D721Med (cell line): ENCODE data around the gene GMPR2.

Experiments
- DNase-seq: peaks from one replicate; pipeline ENCODE4 v3.0.0; 2011; ENCODE audit warnings: low spot score; ENCODE audit not compliant: insufficient read length
- FAIRE-seq: peaks from 2 replicates; lab custom pipeline; 2011; peaks lifted over from hg19 to GRCh38; lab: Jason Lieb, UNC
- CTCF ChIP-seq: IDR thresholded peaks from 2 replicates; pipeline ENCODE4 v1.5.1; 2012; ENCODE audit warnings: mild to moderate bottlenecking, control low read depth; ENCODE audit not compliant: insufficient read depth; ENCODE audit errors: missing control alignments

GMPR2 gene

GRCh38 chr14:24267516-24267915, 34.8 kb downstream of the GMPR2 start:
- TF ChIP-seq CTCF, result no peak
- DNase-seq, result no peak
- no peak for FAIRE-seq

GRCh38 chr14:24268225-24268624, 35.5 kb downstream of the GMPR2 start:
- FAIRE-seq (no peak), DNase-seq (no peak)
- no peak for TF ChIP-seq CTCF

- FAIRE-seq, result no peak
- no peak for TF ChIP-seq CTCF
- DNase-seq, result no peak
These were observed 36.6 kb downstream of the GMPR2 start for GRCh38 chr14:24269368-24269767.

- DNase-seq (no peak), FAIRE-seq (no peak)
- no peak for TF ChIP-seq CTCF
These were observed 37.3 kb downstream of the GMPR2 start for GRCh38 chr14:24269910-24270536.

- no peak for DNase-seq
- no peak for TF ChIP-seq CTCF
- no peak for FAIRE-seq
These were observed 37.9 kb downstream of the GMPR2 start for GRCh38 chr14:24270537-24271133.

GRCh38 chr14:24271134-24271833, 38.6 kb downstream of the GMPR2 start, which contains the start of gene RABGGTA:
RABGGTA (minus strand) TSS chr14:24271597; CDS start chr14:24271115, 482 bp downstream.
- FAIRE-seq, result no peak
- peak; percentile 95 for DNase-seq
- peak; percentile 75 for TF ChIP-seq CTCF
